GM12878 (cell line): ENCODE results near the gene FAM216A. TPM values are rescaled to one million over a fixed set of nuclear protein-coding genes. Genes with fewer than 3 reads are reported as not detected.
A peak's percentile ranks its signal among the peaks of the same experiment; 100 is the strongest.

Experiments
- ATAC-seq: fragments of 200-7000 bp; cut with Tn5 transposase; 3 replicates; pipeline ENCODE4 v1.9.1; 2020; ENCODE audit warnings: mild to moderate bottlenecking, moderate library complexity
- BruUV-seq: library from RNA; stranded (reverse); fragments of 400-500 nt; replicated peaks from 2 replicates; lab custom pipeline; 2021; lab: Mats Ljungman, UMichigan
- CTCF ChIA-PET: fragments of 300-600 bp; sonication (Branson Sonifier 250); formaldehyde crosslinking; extraction: SDS; loops from one replicate; lab custom pipeline; 2021; ENCODE audit warnings: inconsistent platforms; lab: Yijun Ruan, JAX
- POLR2A ChIA-PET: fragments of 350-600 bp; formaldehyde crosslinking; extraction: SDS; loops from one replicate; lab custom pipeline; 2021; ENCODE audit warnings: inconsistent platforms; lab: Charles Lee
- RAD21 ChIA-PET: fragments of 300-600 bp; sonication (Branson Sonifier 250); formaldehyde crosslinking; loops from one replicate; lab custom pipeline; 2023; ENCODE audit warnings: antibody characterized with exemption; ENCODE audit not compliant: unreplicated experiment; lab: Charles Lee
- SMC1A ChIA-PET: fragments of 300-600 bp; sonication (Branson Sonifier 250); formaldehyde crosslinking; loops from one replicate; lab custom pipeline; 2023; ENCODE audit not compliant: unreplicated experiment, uncharacterized antibody; lab: Charles Lee
- DNase-seq: peaks from one replicate; pipeline ENCODE4 v3.0.0-alpha.2; 2011; ENCODE audit warnings: low read depth, low spot score
- FAIRE-seq: peaks from 3 replicates; lab custom pipeline; 2011; peaks lifted over from hg19 to GRCh38; lab: Jason Lieb, UNC
- H2AFZ ChIP-seq: 2 replicates; pipeline ENCODE4 v1.6.0; 2011; ENCODE audit warnings: low read depth, low read length, control low read depth; ENCODE audit not compliant: control insufficient read depth
- H3K27ac ChIP-seq: 2 replicates; pipeline ENCODE4 v1.5.1; 2011; ENCODE audit warnings: control low read depth; ENCODE audit not compliant: control insufficient read depth, insufficient read depth
- H3K27me3 ChIP-seq, 2 experiments: replicated peaks in 1 of 2; 2 replicates each; pipeline versions ENCODE4 v1.6.0 to v1.6.1; 2011; ENCODE audit warnings: low read length in 1 of 2; ENCODE audit not compliant: control insufficient read depth in 2 of 2, insufficient read depth in 2 of 2
- H3K36me3 ChIP-seq, 2 experiments: 2 replicates each; pipeline ENCODE4 v1.5.1; 2011; ENCODE audit warnings: low read length in 1 of 2; ENCODE audit not compliant: control insufficient read depth in 2 of 2, insufficient read depth in 2 of 2
- H3K4me1 ChIP-seq: 2 replicates; pipeline ENCODE4 v1.6.1; 2011; ENCODE audit warnings: mild to moderate bottlenecking, low read length, moderate library complexity, mixed read lengths; ENCODE audit not compliant: control insufficient read depth, insufficient read depth
- H3K4me2 ChIP-seq: 2 replicates; pipeline ENCODE4 v1.6.0; 2011; ENCODE audit warnings: control low read depth; ENCODE audit not compliant: control insufficient read depth, insufficient read depth
- H3K4me3 ChIP-seq: fragments of 200-600 bp; sonication (generic); 2 replicates; pipeline ENCODE4 v1.5.1; 2016
- H3K79me2 ChIP-seq: 2 replicates; pipeline ENCODE4 v1.6.0; 2011; ENCODE audit warnings: low read length; ENCODE audit not compliant: control insufficient read depth, insufficient read depth
- H3K9ac ChIP-seq: 2 replicates; pipeline ENCODE4 v1.8.0; 2011; ENCODE audit warnings: low read length, control low read depth, mixed read lengths; ENCODE audit not compliant: control insufficient read depth, insufficient read depth
- H3K9me3 ChIP-seq: replicated peaks from 3 replicates; pipeline ENCODE4 v1.5.1; 2011; ENCODE audit warnings: mild to moderate bottlenecking, low read length; ENCODE audit not compliant: control insufficient read depth, insufficient read depth
- H4K20me1 ChIP-seq: 2 replicates; pipeline ENCODE4 v1.6.0; 2011; ENCODE audit not compliant: control insufficient read depth, insufficient read depth
- BCL3 ChIP-seq: IDR thresholded peaks from 2 replicates; pipeline ENCODE4 v1.6.1; 2011; ENCODE audit warnings: borderline replicate concordance, low read depth, mild to moderate bottlenecking, moderate library complexity, low read length; ENCODE audit not compliant: insufficient read depth, poor library complexity, severe bottlenecking
- EP300 ChIP-seq, 2 experiments: fragments of 150-350 bp in 1 of 2; IDR thresholded peaks; 2 replicates each; pipeline ENCODE4 v1.6.1; 2011 to 2012; ENCODE audit warnings: low read depth in 2 of 2, low read length in 2 of 2, borderline replicate concordance in 1 of 2, improper control_type of control experiment in 1 of 2, inconsistent platforms in 1 of 2; ENCODE audit not compliant: control insufficient read depth in 1 of 2
- IRF4 ChIP-seq: IDR thresholded peaks from 2 replicates; pipeline ENCODE4 v1.6.1; 2011; ENCODE audit warnings: low read depth, low read length
- NFIC ChIP-seq: IDR thresholded peaks from 2 replicates; pipeline ENCODE4 v1.6.1; 2012; ENCODE audit warnings: low read depth, mild to moderate bottlenecking, inconsistent platforms, low read length, moderate library complexity
- NKRF ChIP-seq: fragments of 450-650 bp; conservative IDR thresholded peaks from 2 replicates; pipeline ENCODE4 v1.6.1; 2017; ENCODE audit warnings: mild to moderate bottlenecking, moderate library complexity
- PAX8 ChIP-seq: fragments of 450-650 bp; IDR thresholded peaks from 2 replicates; pipeline ENCODE4 v1.6.1; 2017; ENCODE audit warnings: mild to moderate bottlenecking, moderate library complexity
- POLR2AphosphoS2 ChIP-seq: IDR thresholded peaks from 2 replicates; pipeline ENCODE4 v1.6.1; 2011; ENCODE audit warnings: low read depth, mild to moderate bottlenecking, low read length, improper control_type of control experiment, moderate library complexity
- POLR2AphosphoS5 ChIP-seq: IDR thresholded peaks from 2 replicates; pipeline ENCODE4 v1.6.1; 2011; ENCODE audit warnings: mild to moderate bottlenecking, low read length, inconsistent platforms
- RBBP5 ChIP-seq: fragments of 200-600 bp; sonication (generic); conservative IDR thresholded peaks from 2 replicates; pipeline ENCODE4 v1.6.1; 2016
- RELB ChIP-seq: fragments of 450-650 bp; IDR thresholded peaks from 2 replicates; pipeline ENCODE4 v1.6.1; 2017; ENCODE audit warnings: low read depth, mild to moderate bottlenecking, moderate library complexity
- SMAD5 ChIP-seq: IDR thresholded peaks from 2 replicates; pipeline ENCODE4 v1.6.1; 2016; ENCODE audit warnings: antibody characterized with exemption, low read depth
- SPI1 ChIP-seq: IDR thresholded peaks from 2 replicates; pipeline ENCODE4 v1.6.1; 2011; ENCODE audit warnings: low read depth, mild to moderate bottlenecking, low read length, moderate library complexity, borderline replicate concordance; ENCODE audit not compliant: insufficient read depth
- TBL1XR1 ChIP-seq: IDR thresholded peaks from 2 replicates; pipeline ENCODE4 v1.6.1; 2012; ENCODE audit warnings: low read depth, low read length, improper control_type of control experiment
- TCF12 ChIP-seq: IDR thresholded peaks from 2 replicates; pipeline ENCODE4 v1.6.1; 2011; ENCODE audit warnings: low read depth, mild to moderate bottlenecking, low read length
- ZNF207 ChIP-seq: fragments of 450-650 bp; IDR thresholded peaks from 2 replicates; pipeline ENCODE4 v1.6.1; 2014; ENCODE audit warnings: antibody characterized with exemption, mild to moderate bottlenecking, borderline replicate concordance
- ZNF274 ChIP-seq: IDR thresholded peaks from one replicate; pipeline ENCODE4 v1.8.0; 2011; ENCODE audit not compliant: insufficient read length, insufficient read depth
- ZSCAN29 ChIP-seq: fragments of 450-650 bp; IDR thresholded peaks from 2 replicates; pipeline ENCODE4 v1.6.1; 2017; ENCODE audit warnings: mild to moderate bottlenecking, moderate library complexity
- ZZZ3 ChIP-seq: IDR thresholded peaks from 2 replicates; pipeline ENCODE4 v1.6.1; 2011; ENCODE audit warnings: low read depth; ENCODE audit not compliant: control insufficient read depth, insufficient read length
- WGBS: methylation state at CpG from one replicate; pipeline ENCODE4 v1.1.6; 2016; ENCODE audit warnings: low lambda C conversion rate; ENCODE audit not compliant: insufficient replicate concordance, insufficient coverage; ENCODE audit errors: missing lambda C conversion rate; 5-methylcytosine and 5-hydroxymethylcytosine counted together
- in situ Hi-C: fragments of 300-500 bp; cut with MboI; formaldehyde crosslinking; loops from 9 replicates; pipeline ENCODE4 v1.14.3; 2018; ENCODE audit warnings: mixed read lengths
- intact Hi-C: fragments of 100-400 bp; cut with micrococcal nuclease; formaldehyde crosslinking; loops from one replicate; pipeline ENCODE4 v1.14.2; 2022; ENCODE audit not compliant: unreplicated experiment
- polyA plus RNA-seq, 11 experiments: library from polyadenylated mRNA; depleted of rRNA in 4 of 11; unstranded in 6 of 11; stranded (reverse) in 5 of 11; fragments of >200 nt; fragmentation: Nextera tagmentation in 4 of 11; fragmentation: Illumina TruSeq in 1 of 11; extraction: Ambion mirVana in 4 of 11; extraction: Trizol in 1 of 11; gene quantifications; 1 replicate in 1 of 11; 2 replicates in 10 of 11; pipeline versions ENCODE4 v1.2.1 to v1.2.3, GENCODE V29; 2011 to 2016; ENCODE audit warnings: inconsistent platforms in 2 of 11, missing spikeins in 2 of 11, low read depth in 1 of 11
- total RNA-seq, 4 experiments: library from RNA; depleted of rRNA in 3 of 4; stranded (reverse); fragments of >200 nt in 3 of 4; fragmentation: Illumina TruSeq in 1 of 4; extraction: Trizol in 1 of 4; gene quantifications; 2 replicates each; pipeline versions ENCODE4 v1.2.1 to v1.2.3, GENCODE V29; 2013 to 2021

FAM216A gene
- total and polyA plus RNA-seq, 10 of the 15 experiments (the other 5 are each of a cell fraction or from before 2014, with no cell fraction given): 15.0 to 48.3 (median 35.0) TPM

- TF ChIP-seq TBL1XR1 (no peak), RBBP5 (no peak), SPI1 (no peak), ZSCAN29 (no peak), ZZZ3 (no peak)
These were observed 1.9 kb upstream of the FAM216A start (continued) for GRCh38 chr12:110466791-110467190.

- no peak for DNase-seq
- peak overlapping the region; percentile 73 for H3K4me3 ChIP-seq
- ATAC-seq: no peak
- in situ Hi-C loops: loop anchor here (5.0 kb wide), 1 partner anchor 134 kb away; no protein-coding TSS in a partner anchor
- peaks cover 6% of the 10 kb centered on the region for H3K4me1 ChIP-seq
- intact Hi-C loops: loop anchor here (2.0 to 5.0 kb wide), 3 partner anchors 35 to 229 kb away; partner anchors contain the start of genes RAD9B and VPS29
- peaks cover 40% of the 10 kb centered on the region for H3K79me2 ChIP-seq
- POLR2A ChIA-PET: interaction anchor here (0.6 to 3.6 kb wide), 15 partner anchors 10 to 201 kb away, joined by 3 to 43 read pairs (median 5); partner anchors contain the start of genes ARPC3, RAD9B and VPS29
- no peaks in the 10 kb centered on the region for H4K20me1 ChIP-seq
- H3K9ac ChIP-seq: peak overlapping the region; percentile 87
- BruUV-seq: no TSS peak
- H2AFZ ChIP-seq: peak overlapping the region; percentile 90
- no peaks in the 10 kb centered on the region for H3K27me3 ChIP-seq
- peak overlapping the region; percentile 91 for H3K27ac ChIP-seq
- 0% methylated on average over 15 of the region's 15 CpGs for WGBS
- RAD21 ChIA-PET: interaction anchor here (0.6 to 4.9 kb wide), 25 partner anchors 9 to 366 kb away, joined by 3 to 92 read pairs (median 5); partner anchors contain the start of genes ARPC3, RAD9B and VPS29
- no peaks in the 10 kb centered on the region for H3K9me3 ChIP-seq
- H3K4me2 ChIP-seq: peak overlapping the region; percentile 43; the same call in 1 of the 2 replicates
- CTCF ChIA-PET: interaction anchor here (0.7 to 7.6 kb wide), 26 partner anchors 10 to 363 kb away, joined by 3 to 130 read pairs (median 5); partner anchors contain the start of genes ARPC3 and TCTN1
- TF ChIP-seq ZNF207 (no peak), POLR2AphosphoS2 (0 out of 2 replicates have a peak, but pooled peaks have one; percentile 12), EP300 (IDR thresholded peaks at IDR 0.05; ENCODE audit: borderline replicate concordance in 1 of 2, control insufficient read depth in 1 of 2, low read depth in 2 of 2, low read length in 2 of 2) (no peak), PAX8 (0 out of 2 replicates have a peak, but pooled peaks have one; percentile 23), TCF12 (0 out of 2 replicates have a peak, but pooled peaks have one; percentile 42), ZNF274 (no peak), RELB (no peak), POLR2AphosphoS5 (peak; percentile 87), NKRF (peak; percentile 95), IRF4 (no peak), NFIC (no peak), BCL3 (no peak), SMAD5 (0 out of 2 replicates have a peak, but pooled peaks have one; percentile 2)
- no peak for FAIRE-seq
- SMC1A ChIA-PET: interaction anchor here (0.6 to 8.2 kb wide), 25 partner anchors 9 to 358 kb away, joined by 3 to 99 read pairs (median 5); partner anchors contain the start of genes ARPC3, RAD9B, TCTN1 and VPS29
- H3K36me3 ChIP-seq: no peaks in the 10 kb centered on the region; a peak in 1 of 4 replicates
These were observed 815 bp upstream of the FAM216A start for GRCh38 chr12:110467847-110468213.
